ENCODE measurements around the gene GLB1L2. TPM values are rescaled to one million over a fixed set of nuclear protein-coding genes. Genes with fewer than 3 reads are reported as not detected.

GLB1L2 gene
- polyA plus RNA-seq, 1 experiment, result 0.11 TPM

GRCh38 chr11:134398644-134399292 lies 67.0 kb downstream of the GLB1L2 start:
- TF ChIP-seq CTCF (IDR thresholded peaks at IDR 0.05; ENCODE audit: low read depth, low read length), result no peak
- DNase-seq (ENCODE audit: low read depth, low spot score), result no peak
- Histone ChIP-seq H3K27me3 (ENCODE audit: control insufficient read depth, insufficient read depth, low read length) (no peaks in the 10 kb centered on the region), H3K4me3 (ENCODE audit: low read depth, low read length) (no peak overlapping the region), H3K27ac (ENCODE audit: low read depth, low read length) (no peak overlapping the region), H3K9me3 (ENCODE audit: control insufficient read depth, insufficient read depth, low read length) (peaks cover 70% of the 10 kb centered on the region)
- ChIA-PET POLR2A (no interaction called here), CTCF (interaction anchor here (0.6 kb wide), 1 partner anchor 312 kb away, joined by 3 read pairs; no protein-coding TSS in a partner anchor)

- Histone ChIP-seq H3K9me3 (ENCODE audit: control insufficient read depth, insufficient read depth, low read length) (peaks cover 66% of the 10 kb centered on the region), H3K27ac (ENCODE audit: low read depth, low read length) (no peak overlapping the region), H3K27me3 (ENCODE audit: control insufficient read depth, insufficient read depth, low read length) (no peaks in the 10 kb centered on the region), H3K4me3 (ENCODE audit: low read depth, low read length) (no peak overlapping the region)
- no peak for DNase-seq (ENCODE audit: low read depth, low spot score)
- CTCF ChIA-PET, result interaction anchor here (0.6 kb wide), 1 partner anchor 311 kb away, joined by 3 read pairs; no protein-coding TSS in a partner anchor
- POLR2A ChIA-PET, result no interaction called here
- TF ChIP-seq CTCF (IDR thresholded peaks at IDR 0.05; ENCODE audit: low read depth, low read length), result no peak
These were observed 67.5 kb downstream of the GLB1L2 start for GRCh38 chr11:134399293-134399654.

- DNase-seq (ENCODE audit: low read depth, low spot score), result no peak
- Histone ChIP-seq H3K27ac (ENCODE audit: low read depth, low read length) (no peak overlapping the region), H3K9me3 (ENCODE audit: control insufficient read depth, insufficient read depth, low read length) (peaks cover 70% of the 10 kb centered on the region), H3K4me3 (ENCODE audit: low read depth, low read length) (no peak overlapping the region), H3K27me3 (ENCODE audit: control insufficient read depth, insufficient read depth, low read length) (no peaks in the 10 kb centered on the region)
- no peak for TF ChIP-seq CTCF (IDR thresholded peaks at IDR 0.05; ENCODE audit: low read depth, low read length)
- ChIA-PET POLR2A (no interaction called here), CTCF (no interaction called here)
These were observed 68.2 kb downstream of the GLB1L2 start for GRCh38 chr11:134399996-134400395.

GRCh38 chr11:134401825-134402809 lies 70.3 kb downstream of the GLB1L2 start:
- TF ChIP-seq CTCF (IDR thresholded peaks at IDR 0.05; ENCODE audit: low read depth, low read length), result no peak
- Histone ChIP-seq H3K4me3 (ENCODE audit: low read depth, low read length) (no peak overlapping the region), H3K27me3 (ENCODE audit: control insufficient read depth, insufficient read depth, low read length) (no peaks in the 10 kb centered on the region), H3K9me3 (ENCODE audit: control insufficient read depth, insufficient read depth, low read length) (peaks cover 66% of the 10 kb centered on the region), H3K27ac (ENCODE audit: low read depth, low read length) (no peak overlapping the region)
- CTCF ChIA-PET, result no interaction called here
- POLR2A ChIA-PET, result no interaction called here
- DNase-seq (ENCODE audit: low read depth, low spot score), result no peak

- no peak overlapping the region for H3K27ac ChIP-seq (ENCODE audit: low read depth, low read length)
- peaks cover 58% of the 10 kb centered on the region for H3K9me3 ChIP-seq (ENCODE audit: control insufficient read depth, insufficient read depth, low read length)
- TF ChIP-seq CTCF (IDR thresholded peaks at IDR 0.05; ENCODE audit: low read depth, low read length), result no peak
- H3K4me3 ChIP-seq (ENCODE audit: low read depth, low read length), result no peak overlapping the region
- ChIA-PET CTCF (no interaction called here), POLR2A (no interaction called here)
- H3K27me3 ChIP-seq (ENCODE audit: control insufficient read depth, insufficient read depth, low read length), result no peaks in the 10 kb centered on the region
- DNase-seq (ENCODE audit: low read depth, low spot score), result no peak
These were observed 71.1 kb downstream of the GLB1L2 start for GRCh38 chr11:134402910-134403309.
